H1 (cell line): ENCODE data around the gene CCDC33. TPM values are rescaled to one million over a fixed set of nuclear protein-coding genes. Genes with fewer than 3 reads are reported as not detected.

ENCODE experiments used
- CHD7 ChIP-seq: fragments of 300-600 bp; sonication (generic); IDR thresholded peaks from 2 replicates; pipeline ENCODE4 v1.7.1; 2012; ENCODE audit warnings: low read length, moderate library complexity, mild to moderate bottlenecking, inconsistent platforms; ENCODE audit not compliant: insufficient replicate concordance
- EP300 ChIP-seq, 2 experiments: IDR thresholded peaks; 1 replicate in 1 of 2; 2 replicates in 1 of 2; pipeline ENCODE4 v1.6.1; 2011 to 2012; ENCODE audit warnings: low read depth in 2 of 2, low read length in 2 of 2, mild to moderate bottlenecking in 2 of 2, borderline replicate concordance in 1 of 2, inconsistent platforms in 1 of 2, moderate library complexity in 1 of 2
- GABPA ChIP-seq: IDR thresholded peaks from 2 replicates; pipeline ENCODE4 v1.6.1; 2011; ENCODE audit warnings: mild to moderate bottlenecking, low read length, moderate library complexity, borderline replicate concordance; ENCODE audit not compliant: insufficient read depth
- POLR2AphosphoS5 ChIP-seq: IDR thresholded peaks from 2 replicates; pipeline ENCODE4 v1.6.1; 2011; ENCODE audit warnings: low read depth, low read length
- RAD21 ChIP-seq, 2 experiments: IDR thresholded peaks in 1 of 2; conservative IDR thresholded peaks in 1 of 2; 2 replicates each; pipeline ENCODE4 v1.6.1; 2011; ENCODE audit warnings: low read depth in 2 of 2, low read length in 2 of 2, improper control_type of control experiment in 1 of 2, inconsistent platforms in 1 of 2, mild to moderate bottlenecking in 1 of 2, moderate library complexity in 1 of 2
- RNF2 ChIP-seq: fragments of 200-900, 300-1000 bp; sonication (generic); IDR thresholded peaks from 2 replicates; pipeline ENCODE4 v1.7.1; 2016; ENCODE audit warnings: borderline replicate concordance, low read depth, mild to moderate bottlenecking, antibody characterized with exemption, low read length; ENCODE audit not compliant: poor library complexity, severe bottlenecking; ENCODE audit errors: missing control alignments
- SIX5 ChIP-seq: IDR thresholded peaks from 2 replicates; pipeline ENCODE4 v1.6.1; 2011; ENCODE audit warnings: mild to moderate bottlenecking, low read depth, low read length
- polyA plus RNA-seq, 7 experiments: library from polyadenylated mRNA; depleted of rRNA in 3 of 7; stranded (reverse) in 5 of 7; unstranded in 2 of 7; fragments of >200 nt in 5 of 7; fragments of 200-250 nt in 2 of 7; gene quantifications; 1 replicate in 5 of 7; 2 replicates in 1 of 7; 4 replicates in 1 of 7; pipeline versions ENCODE4 v1.2.1 to v1.2.3, GENCODE V29; 2011 to 2013; ENCODE audit warnings: missing spikeins in 2 of 7, mixed read lengths in 2 of 7
- total RNA-seq: library from RNA; stranded (reverse); fragmentation: NEBNext Ultra II Directional; extraction: Animal tissue kit (Norgen Biotek cat#: 25700); gene quantifications from 2 replicates; pipeline ENCODE4 v1.2.1, GENCODE V29; 2021

CCDC33 gene
- total and polyA plus RNA-seq, 2 of the 8 experiments (the other 6 are each of a cell fraction or from before 2014, with no cell fraction given), result 2.0 to 2.7 TPM

- TF ChIP-seq CHD7 (no peak), SIX5 (no peak), RNF2 (no peak), GABPA (no peak), POLR2AphosphoS5 (no peak), EP300 (IDR thresholded peaks at IDR 0.05; ENCODE audit: borderline replicate concordance in 1 of 2, low read depth in 2 of 2, low read length in 2 of 2) (no peak), RAD21 (IDR thresholded peaks at IDR 0.05 in 1 of 2, conservative IDR thresholded peaks at IDR 0.05 in 1 of 2; ENCODE audit: low read depth in 2 of 2, low read length in 2 of 2) (no peak)
Measured at GRCh38 chr15:74345051-74345450, 108.9 kb downstream of the CCDC33 start (continued).
